Duodenal mucosa (tissue), 2 donors: Measurements from ENCODE around the gene AQP2.

Source experiments
- H3K27ac ChIP-seq: one replicate; pipeline ENCODE4 v1.7.0; 2013; ENCODE audit warnings: low read depth, low read length
- H3K27me3 ChIP-seq, 2 donors: one replicate each; pipeline ENCODE4 v1.7.0; 2013; ENCODE audit warnings: low read length in 2 of 2, control low read depth in 1 of 2; ENCODE audit not compliant: insufficient read depth in 2 of 2, control insufficient read depth in 1 of 2
- H3K36me3 ChIP-seq, 2 donors: one replicate each; pipeline ENCODE4 v1.7.0; 2013; ENCODE audit warnings: low read length in 2 of 2, control low read depth in 1 of 2; ENCODE audit not compliant: insufficient read depth in 2 of 2, control insufficient read depth in 1 of 2
- H3K4me1 ChIP-seq, 2 donors: one replicate each; pipeline ENCODE4 v1.7.0; 2013; ENCODE audit warnings: low read length in 2 of 2, control low read depth in 1 of 2; ENCODE audit not compliant: insufficient read depth in 2 of 2, control insufficient read depth in 1 of 2
- H3K4me3 ChIP-seq, 2 donors: one replicate each; pipeline ENCODE4 v1.7.0; 2013; ENCODE audit warnings: low read length in 2 of 2, low read depth in 1 of 2
- H3K9ac ChIP-seq, 2 donors: one replicate each; pipeline ENCODE4 v1.7.0; 2013; ENCODE audit warnings: low read length in 2 of 2, low read depth in 1 of 2
- H3K9me3 ChIP-seq, 2 donors: one replicate each; pipeline ENCODE4 v1.7.0; 2013; ENCODE audit warnings: low read length in 2 of 2, control low read depth in 1 of 2; ENCODE audit not compliant: control insufficient read depth in 1 of 2

The AQP2 gene

GRCh38 chr12:49909356-49909755 lies 41.2 kb upstream of the AQP2 start:
- H3K9me3 ChIP-seq = no peaks in the 10 kb centered on the region
- H3K9ac ChIP-seq = no peak overlapping the region
- H3K4me3 ChIP-seq = no peak overlapping the region
- no peak overlapping the region for H3K27ac ChIP-seq
- no peaks in the 10 kb centered on the region for H3K4me1 ChIP-seq
- no peaks in the 10 kb centered on the region for H3K36me3 ChIP-seq
- peaks cover 0 to 3% of the 10 kb centered on the region in 2 donors for H3K27me3 ChIP-seq

GRCh38 chr12:49909826-49910225 lies 40.7 kb upstream of the AQP2 start:
- no peaks in the 10 kb centered on the region for H3K27me3 ChIP-seq
- no peak overlapping the region for H3K27ac ChIP-seq
- H3K36me3 ChIP-seq = no peaks in the 10 kb centered on the region
- no peak overlapping the region for H3K4me3 ChIP-seq
- H3K9ac ChIP-seq = no peak overlapping the region
- no peaks in the 10 kb centered on the region for H3K9me3 ChIP-seq
- H3K4me1 ChIP-seq = no peaks in the 10 kb centered on the region

GRCh38 chr12:49910331-49911212 lies 40.0 kb upstream of the AQP2 start:
- no peak overlapping the region for H3K9ac ChIP-seq
- no peaks in the 10 kb centered on the region for H3K4me1 ChIP-seq
- H3K36me3 ChIP-seq = no peaks in the 10 kb centered on the region
- H3K4me3 ChIP-seq = no peak overlapping the region
- no peaks in the 10 kb centered on the region for H3K9me3 ChIP-seq
- no peaks in the 10 kb centered on the region for H3K27me3 ChIP-seq
- H3K27ac ChIP-seq = no peak overlapping the region

- Histone ChIP-seq H3K4me3 (no peak overlapping the region), H3K9me3 (no peaks in the 10 kb centered on the region), H3K9ac (no peak overlapping the region), H3K4me1 (no peaks in the 10 kb centered on the region), H3K36me3 (no peaks in the 10 kb centered on the region), H3K27me3 (no peaks in the 10 kb centered on the region), H3K27ac (no peak overlapping the region)
Measured at GRCh38 chr12:49911213-49911605, 39.3 kb upstream of the AQP2 start.

- Histone ChIP-seq H3K9me3 (no peaks in the 10 kb centered on the region), H3K27me3 (no peaks in the 10 kb centered on the region), H3K4me1 (no peaks in the 10 kb centered on the region), H3K27ac (no peak overlapping the region), H3K4me3 (no peak overlapping the region), H3K36me3 (no peaks in the 10 kb centered on the region), H3K9ac (no peak overlapping the region)
Measured at GRCh38 chr12:49912345-49913255, 37.9 kb upstream of the AQP2 start.

GRCh38 chr12:49916129-49916919 lies 34.2 kb upstream of the AQP2 start:
- no peak overlapping the region for H3K27ac ChIP-seq
- H3K9me3 ChIP-seq = no peaks in the 10 kb centered on the region
- no peaks in the 10 kb centered on the region for H3K4me1 ChIP-seq
- H3K4me3 ChIP-seq = no peak overlapping the region
- no peaks in the 10 kb centered on the region for H3K36me3 ChIP-seq
- no peaks in the 10 kb centered on the region for H3K27me3 ChIP-seq
- no peak overlapping the region for H3K9ac ChIP-seq

- Histone ChIP-seq H3K9me3 (no peaks in the 10 kb centered on the region), H3K27ac (no peak overlapping the region), H3K36me3 (no peaks in the 10 kb centered on the region), H3K9ac (no peak overlapping the region), H3K4me1 (no peaks in the 10 kb centered on the region), H3K27me3 (no peaks in the 10 kb centered on the region), H3K4me3 (no peak overlapping the region)
Measured at GRCh38 chr12:49917166-49917787, 33.3 kb upstream of the AQP2 start.

- Histone ChIP-seq H3K4me3 (no peak overlapping the region), H3K27ac (no peak overlapping the region), H3K27me3 (no peaks in the 10 kb centered on the region), H3K9me3 (no peaks in the 10 kb centered on the region), H3K4me1 (no peaks in the 10 kb centered on the region), H3K36me3 (no peaks in the 10 kb centered on the region), H3K9ac (no peak overlapping the region)
Measured at GRCh38 chr12:49917788-49918173, 32.8 kb upstream of the AQP2 start.

GRCh38 chr12:49920241-49920914 lies 30.2 kb upstream of the AQP2 start:
- H3K27me3 ChIP-seq = no peaks in the 10 kb centered on the region
- no peaks in the 10 kb centered on the region for H3K4me1 ChIP-seq
- H3K27ac ChIP-seq = no peak overlapping the region
- H3K9ac ChIP-seq = no peak overlapping the region
- H3K9me3 ChIP-seq = no peaks in the 10 kb centered on the region
- no peaks in the 10 kb centered on the region for H3K36me3 ChIP-seq
- no peak overlapping the region for H3K4me3 ChIP-seq
